Mammary epithelial cell (primary cell): ENCODE results near the gene FPGS.

ENCODE experiments used
- EZH2 ChIP-seq: IDR thresholded peaks from 2 replicates; pipeline ENCODE4 v1.6.1; 2012; ENCODE audit warnings: low read length, inconsistent platforms, borderline replicate concordance
- TF ChIP-seq, protein P1 (sequence below), 2 donors: IDR thresholded peaks in 1 of 2; conservative IDR thresholded peaks in 1 of 2; 2 replicates each; pipeline ENCODE4 v1.5.1; 2011 to 2012; ENCODE audit warnings: inconsistent platforms in 2 of 2, low read length in 2 of 2, mild to moderate bottlenecking in 2 of 2, control low read depth in 1 of 2, low read depth in 1 of 2; ENCODE audit not compliant: insufficient read depth in 1 of 2; ENCODE audit errors: extremely low read depth in 1 of 2

GRCh38 chr9:127763918-127764384, 38.7 kb upstream of the FPGS start:
- TF ChIP-seq, protein P1, sequence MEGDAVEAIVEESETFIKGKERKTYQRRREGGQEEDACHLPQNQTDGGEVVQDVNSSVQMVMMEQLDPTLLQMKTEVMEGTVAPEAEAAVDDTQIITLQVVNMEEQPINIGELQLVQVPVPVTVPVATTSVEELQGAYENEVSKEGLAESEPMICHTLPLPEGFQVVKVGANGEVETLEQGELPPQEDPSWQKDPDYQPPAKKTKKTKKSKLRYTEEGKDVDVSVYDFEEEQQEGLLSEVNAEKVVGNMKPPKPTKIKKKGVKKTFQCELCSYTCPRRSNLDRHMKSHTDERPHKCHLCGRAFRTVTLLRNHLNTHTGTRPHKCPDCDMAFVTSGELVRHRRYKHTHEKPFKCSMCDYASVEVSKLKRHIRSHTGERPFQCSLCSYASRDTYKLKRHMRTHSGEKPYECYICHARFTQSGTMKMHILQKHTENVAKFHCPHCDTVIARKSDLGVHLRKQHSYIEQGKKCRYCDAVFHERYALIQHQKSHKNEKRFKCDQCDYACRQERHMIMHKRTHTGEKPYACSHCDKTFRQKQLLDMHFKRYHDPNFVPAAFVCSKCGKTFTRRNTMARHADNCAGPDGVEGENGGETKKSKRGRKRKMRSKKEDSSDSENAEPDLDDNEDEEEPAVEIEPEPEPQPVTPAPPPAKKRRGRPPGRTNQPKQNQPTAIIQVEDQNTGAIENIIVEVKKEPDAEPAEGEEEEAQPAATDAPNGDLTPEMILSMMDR (conservative IDR thresholded peaks at IDR 0.05 in 1 of 2, IDR thresholded peaks at IDR 0.05 in 1 of 2; ENCODE audit: extremely low read depth in 1 of 2, insufficient read depth in 1 of 2, low read depth in 1 of 2, low read length in 2 of 2) = peak in 1 of 2 donors; percentile 23
- TF ChIP-seq EZH2 = no peak
